GM23248 (cell line): ENCODE measurements around the gene SHISAL2A. TPM values are rescaled to one million over a fixed set of nuclear protein-coding genes. Genes with fewer than 3 reads are reported as not detected.
"Not testable (repeated sequence)": the region's sequence is repeated elsewhere in the genome, so short reads cannot be mapped to it uniquely, and the experiment has no call there.

Experiments used
- DNase-seq: peaks from one replicate; pipeline ENCODE4 v3.0.0-alpha.2; 2015
- H2AFZ ChIP-seq: fragments of 200-600 bp; sonication (generic); 2 replicates; pipeline ENCODE4 v1.6.1; 2016; ENCODE audit warnings: antibody characterized with exemption
- H3F3A ChIP-seq: fragments of 200-600 bp; sonication (generic); 2 replicates; pipeline ENCODE4 v1.6.1; 2016; ENCODE audit warnings: mild to moderate bottlenecking, antibody characterized with exemption, mixed run types; ENCODE audit not compliant: insufficient read depth
- H3K27ac ChIP-seq: fragments of 200-600 bp; sonication (generic); 2 replicates; pipeline ENCODE4 v1.5.1; 2016; ENCODE audit warnings: mild to moderate bottlenecking
- H3K27me3 ChIP-seq: fragments of 200-600 bp; sonication (generic); replicated peaks from 2 replicates; pipeline ENCODE4 v1.6.1; 2016; ENCODE audit warnings: mild to moderate bottlenecking; ENCODE audit not compliant: insufficient read depth
- H3K36me3 ChIP-seq: fragments of 200-600 bp; sonication (generic); 2 replicates; pipeline ENCODE4 v1.6.1; 2016; ENCODE audit warnings: low read depth, mild to moderate bottlenecking
- H3K4me1 ChIP-seq: fragments of 200-600 bp; sonication (generic); 2 replicates; pipeline ENCODE4 v1.6.1; 2016; ENCODE audit warnings: mild to moderate bottlenecking; ENCODE audit not compliant: insufficient read depth
- H3K4me2 ChIP-seq: fragments of 200-600 bp; sonication (generic); one replicate; pipeline ENCODE4 v1.6.1; 2016; ENCODE audit warnings: mild to moderate bottlenecking; ENCODE audit not compliant: unreplicated experiment
- H3K4me3 ChIP-seq: fragments of 200-600 bp; sonication (generic); 2 replicates; pipeline ENCODE4 v1.5.1; 2016; ENCODE audit warnings: mild to moderate bottlenecking
- H3K79me2 ChIP-seq: fragments of 200-600 bp; sonication (generic); 2 replicates; pipeline ENCODE4 v1.6.1; 2016; ENCODE audit warnings: mild to moderate bottlenecking; ENCODE audit not compliant: insufficient read depth
- H3K9ac ChIP-seq: fragments of 200-600 bp; sonication (generic); 2 replicates; pipeline ENCODE4 v1.6.1; 2016; ENCODE audit warnings: mild to moderate bottlenecking
- H3K9me2 ChIP-seq: fragments of 200-600 bp; sonication (generic); 2 replicates; pipeline ENCODE4 v1.6.1; 2016; ENCODE audit warnings: mixed run types, mild to moderate bottlenecking, moderate library complexity; ENCODE audit not compliant: insufficient read depth
- H3K9me3 ChIP-seq: fragments of 200-600 bp; sonication (generic); one replicate; pipeline ENCODE4 v1.6.1; 2017; ENCODE audit warnings: low read depth
- H4K20me1 ChIP-seq: fragments of 200-600 bp; sonication (generic); 2 replicates; pipeline ENCODE4 v1.6.0; 2016; ENCODE audit not compliant: insufficient read depth
- EZH2 ChIP-seq: fragments of 200-600 bp; sonication (generic); IDR thresholded peaks from 2 replicates; pipeline ENCODE4 v1.6.1; 2018; ENCODE audit warnings: antibody characterized with exemption, mild to moderate bottlenecking; ENCODE audit not compliant: insufficient read depth, poor library complexity, severe bottlenecking
- EZH2phosphoT487 ChIP-seq: fragments of 200-600 bp; sonication (generic); IDR thresholded peaks from 2 replicates; pipeline ENCODE4 v1.6.1; 2018; ENCODE audit warnings: antibody characterized with exemption, moderate library complexity, mild to moderate bottlenecking, low read depth; ENCODE audit not compliant: insufficient read depth
- WGBS, 2 experiments: methylation state at CpG; one replicate each; pipeline ENCODE4 v1.1.6; 2015 to 2017; ENCODE audit warnings: low lambda C conversion rate in 2 of 2, low coverage in 1 of 2; ENCODE audit errors: missing lambda C conversion rate in 2 of 2; 5-methylcytosine and 5-hydroxymethylcytosine counted together
- in situ Hi-C: fragments of 300-500 bp; cut with MboI; formaldehyde crosslinking; loops from 2 replicates; pipeline ENCODE4 v1.15.0; 2020
- polyA plus RNA-seq: library from polyadenylated mRNA; unstranded; fragments of >200 nt; fragmentation: Nextera tagmentation; extraction: Ambion mirVana; gene quantifications from 2 replicates; pipeline ENCODE4 v1.2.1, GENCODE V29; 2016
- total RNA-seq: library from RNA; depleted of rRNA; stranded (reverse); fragments of >200 nt; shearing (Covaris generic); gene quantifications from 2 replicates; pipeline ENCODE4 v1.2.3, GENCODE V29; 2014

SHISAL2A gene
- total and polyA plus RNA-seq, 2 experiments from 2014 or later: not detected

DNA sequence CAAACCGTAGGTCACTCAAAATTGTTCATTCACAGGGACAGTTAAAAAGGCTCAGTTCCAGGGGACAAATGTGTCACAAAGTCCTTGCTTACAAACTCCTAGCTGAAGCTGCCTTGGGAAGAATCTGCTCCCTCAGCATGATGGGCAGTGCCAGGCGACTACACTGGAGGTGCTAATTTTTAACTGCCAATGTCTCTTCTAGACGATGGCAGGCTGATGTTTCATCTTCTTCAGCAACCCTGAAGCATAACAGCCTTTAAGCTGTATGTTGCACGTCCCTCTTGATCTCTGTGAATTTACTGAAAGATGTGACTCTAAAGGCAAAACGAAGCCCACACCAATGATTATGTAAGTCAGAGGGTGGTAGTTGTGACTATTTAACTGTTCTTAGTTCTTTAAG, 53.9 kb downstream of the SHISAL2A start:
- Histone ChIP-seq H3F3A (peaks cover 5% of the 10 kb centered on the region; the same call in 1 of the 2 replicates), H3K4me3 (no peak overlapping the region), H3K9me2 (no peaks in the 10 kb centered on the region), H4K20me1 (no peaks in the 10 kb centered on the region), H3K79me2 (peaks cover 4% of the 10 kb centered on the region; the same call in 1 of the 2 replicates), H3K27ac (no peak overlapping the region), H3K27me3 (no peaks in the 10 kb centered on the region), H3K36me3 (peaks cover 8% of the 10 kb centered on the region; the same call in 1 of the 2 replicates), H3K4me1 (no peaks in the 10 kb centered on the region; the same call in 1 of the 2 replicates), H2AFZ (no peak overlapping the region), H3K4me2 (no peak overlapping the region), H3K9ac (no peak overlapping the region), H3K9me3 (no peaks in the 10 kb centered on the region)
- WGBS, 2 experiments: 96 to 97% methylated on average over 5 of the region's 5 CpGs
- no peak for DNase-seq
- TF ChIP-seq EZH2phosphoT487: no peak
- TF ChIP-seq EZH2: no peak
- in situ Hi-C loops: loop anchor here (25.0 kb wide), 1 partner anchor 550 kb away; the partner anchor contains the start of gene ZFYVE9

DNA sequence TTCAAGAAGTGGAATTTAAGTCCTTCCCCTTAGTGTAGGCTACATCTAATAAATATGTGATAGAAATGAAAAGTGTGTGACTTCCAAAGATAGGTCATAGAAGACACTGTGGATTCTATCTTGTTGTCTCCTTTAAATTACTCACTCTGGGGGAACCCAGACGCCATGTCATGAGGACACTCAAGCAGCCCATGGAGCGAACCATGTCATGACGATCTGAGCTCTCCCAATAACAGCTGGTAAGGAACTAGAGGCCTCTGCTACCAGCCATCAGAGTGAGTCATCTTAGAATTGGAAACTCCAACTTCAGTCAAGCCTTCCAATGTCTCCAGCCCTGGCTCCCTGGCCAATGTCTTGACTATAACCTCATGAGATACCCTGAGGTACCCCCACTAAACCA, 58.9 kb downstream of the SHISAL2A start:
- Histone ChIP-seq H3K9me3 (no peaks in the 10 kb centered on the region), H3K36me3 (peaks cover 12% of the 10 kb centered on the region; the same call in 1 of the 2 replicates), H3K79me2 (peaks cover 52% of the 10 kb centered on the region), H3F3A (peaks cover 5% of the 10 kb centered on the region; the same call in 1 of the 2 replicates), H3K9ac (no peak overlapping the region), H4K20me1 (no peaks in the 10 kb centered on the region), H3K4me2 (no peak overlapping the region), H3K4me3 (no peak overlapping the region), H2AFZ (no peak overlapping the region), H3K27me3 (no peaks in the 10 kb centered on the region), H3K27ac (no peak overlapping the region), H3K4me1 (no peaks in the 10 kb centered on the region; the same call in 1 of the 2 replicates), H3K9me2 (no peaks in the 10 kb centered on the region)
- DNase-seq: no peak
- in situ Hi-C loops: loop anchor here (25.0 kb wide), 1 partner anchor 555 kb away; the partner anchor contains the start of gene ZFYVE9
- no peak for TF ChIP-seq EZH2phosphoT487
- no peak for TF ChIP-seq EZH2
- 97% methylated on average over 3 of the region's 3 CpGs for WGBS, 2 experiments

DNA sequence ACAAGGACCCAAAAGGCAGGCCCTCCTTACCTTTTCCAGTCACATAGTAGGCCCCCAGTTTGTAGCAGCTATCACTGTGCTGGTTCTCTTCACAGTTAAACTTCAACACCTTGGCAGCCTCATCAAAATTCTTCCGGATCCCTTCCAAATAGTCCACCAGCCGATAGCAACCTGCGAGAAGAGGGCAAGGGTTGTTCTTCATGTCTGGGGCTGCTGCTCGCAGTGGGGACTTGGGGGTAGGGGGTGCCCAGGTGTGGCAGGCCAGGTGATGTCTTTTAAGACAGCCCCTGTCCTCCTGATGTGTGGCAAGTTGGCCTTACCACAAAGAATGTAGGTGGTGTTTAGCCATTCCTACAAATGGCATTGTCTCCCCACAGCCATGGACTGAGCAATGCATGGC, 59.7 kb downstream of the SHISAL2A start:
- Histone ChIP-seq H3K4me1 (no peaks in the 10 kb centered on the region; the same call in 1 of the 2 replicates), H3K4me2 (no peak overlapping the region), H3K27ac (no peak overlapping the region), H3K79me2 (peaks cover 61% of the 10 kb centered on the region), H3F3A (no peaks in the 10 kb centered on the region), H3K9me3 (no peaks in the 10 kb centered on the region), H2AFZ (no peak overlapping the region), H4K20me1 (no peaks in the 10 kb centered on the region), H3K36me3 (peaks cover 6% of the 10 kb centered on the region; the same call in 1 of the 2 replicates), H3K27me3 (no peaks in the 10 kb centered on the region), H3K9ac (no peak overlapping the region), H3K4me3 (no peak overlapping the region), H3K9me2 (no peaks in the 10 kb centered on the region)
- TF ChIP-seq EZH2phosphoT487: no peak
- TF ChIP-seq EZH2: no peak
- DNase-seq: no peak
- in situ Hi-C loops: loop anchor here (25.0 kb wide), 1 partner anchor 555 kb away; the partner anchor contains the start of gene ZFYVE9
- 98 to 100% methylated on average over 4 of the region's 4 CpGs for WGBS, 2 experiments

DNA sequence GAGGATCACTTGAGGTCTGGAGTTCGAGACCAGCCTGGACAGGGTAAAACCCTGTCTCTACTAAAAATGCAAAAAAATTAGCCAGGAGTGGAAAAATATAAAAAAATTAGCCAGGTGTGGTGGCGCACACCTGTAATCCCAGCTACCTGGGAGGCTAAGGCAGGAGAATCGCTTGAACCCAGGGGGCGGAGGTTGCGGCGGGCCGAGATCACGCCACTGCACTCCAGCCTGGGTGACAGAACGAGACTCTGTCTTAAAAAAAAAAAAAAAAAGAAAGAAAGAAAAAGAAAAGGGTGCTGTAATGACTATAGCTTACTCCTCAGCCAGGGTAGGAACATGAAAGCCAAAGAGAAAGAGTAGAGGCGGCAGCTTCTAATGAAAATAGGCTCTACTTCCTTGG, 60.4 kb downstream of the SHISAL2A start:
- H4K20me1 ChIP-seq, H3K9ac ChIP-seq, H3K4me2 ChIP-seq, H3K9me2 ChIP-seq, H3F3A ChIP-seq, H3K4me1 ChIP-seq, H3K27ac ChIP-seq, DNase-seq, H3K27me3 ChIP-seq, H3K9me3 ChIP-seq, H2AFZ ChIP-seq, H3K4me3 ChIP-seq, H3K36me3 ChIP-seq: not testable (repeated sequence)
- in situ Hi-C loops: loop anchor here (25.0 kb wide), 1 partner anchor 556 kb away; the partner anchor contains the start of gene ZFYVE9
- peaks cover 65% of the 10 kb centered on the region for H3K79me2 ChIP-seq
- 95 to 100% methylated on average over 5 to 10 of the region's 10 CpGs for WGBS, 2 experiments
